Neural cell (in vitro differentiated cells): ENCODE results near the gene PTDSS2.

Experiments
- CTCF ChIP-seq: fragments of 450-650 bp; IDR thresholded peaks from 2 replicates; pipeline ENCODE4 v1.5.1; 2014; ENCODE audit warnings: antibody characterized with exemption, mild to moderate bottlenecking, moderate library complexity; ENCODE audit not compliant: poor library complexity, severe bottlenecking
- EP300 ChIP-seq: fragments of 450-650 bp; conservative IDR thresholded peaks from 2 replicates; pipeline ENCODE4 v1.6.1; 2014; ENCODE audit warnings: antibody characterized with exemption, mild to moderate bottlenecking, moderate library complexity; ENCODE audit not compliant: poor library complexity, severe bottlenecking
- EZH2 ChIP-seq: fragments of 200-600, 300-800 bp; shearing (Covaris generic), sonication (generic); IDR thresholded peaks from 2 replicates; pipeline ENCODE4 v1.6.1; 2014; ENCODE audit warnings: antibody characterized with exemption, low read length, borderline replicate concordance, mild to moderate bottlenecking; ENCODE audit not compliant: insufficient read depth, poor library complexity, severe bottlenecking
- MXI1 ChIP-seq: fragments of 450-650 bp; conservative IDR thresholded peaks from 2 replicates; pipeline ENCODE4 v1.6.1; 2014; ENCODE audit warnings: antibody characterized with exemption, mild to moderate bottlenecking; ENCODE audit not compliant: poor library complexity, severe bottlenecking
- POLR2AphosphoS5 ChIP-seq: IDR thresholded peaks from 2 replicates; pipeline ENCODE4 v1.6.1; 2012
- RAD21 ChIP-seq: fragments of 450-650 bp; conservative IDR thresholded peaks from 2 replicates; pipeline ENCODE4 v1.6.1; 2014; ENCODE audit warnings: antibody characterized with exemption, mild to moderate bottlenecking, moderate library complexity
- REST ChIP-seq: IDR thresholded peaks from 2 replicates; pipeline ENCODE4 v1.6.1; 2012; ENCODE audit warnings: borderline replicate concordance
- TAF1 ChIP-seq: IDR thresholded peaks from 2 replicates; pipeline ENCODE4 v1.6.1; 2012; ENCODE audit warnings: low read depth

- TF ChIP-seq CTCF: no peak
- no peak for TF ChIP-seq MXI1
- no peak for TF ChIP-seq RAD21
- no peak for TF ChIP-seq EZH2
- TF ChIP-seq REST: no peak
- TF ChIP-seq POLR2AphosphoS5: no peak
- no peak for TF ChIP-seq EP300
- TF ChIP-seq TAF1: no peak
Observed at GRCh38 chr11:420054-420910, 29.8 kb upstream of the PTDSS2 start.
